Measurements from ENCODE around the gene EHMT1. TPM values are rescaled to one million over a fixed set of nuclear protein-coding genes. Genes with fewer than 3 reads are reported as not detected.

The EHMT1 gene
- total and polyA plus RNA-seq, 10 of the 15 experiments (the other 5 are each of a cell fraction or from before 2014, with no cell fraction given): 2.9 to 100 (median 48.1) TPM

GRCh38 chr9:137680444-137681358, 61.9 kb downstream of the EHMT1 start:
- intact Hi-C loops (cut with micrococcal nuclease; ENCODE audit: unreplicated experiment) (no loop called here), in situ Hi-C loops (cut with MboI) (no loop called here)
- Histone ChIP-seq H3K9me3 (replicated peaks; ENCODE audit: control insufficient read depth, insufficient read depth, low read length) (no peaks in the 10 kb centered on the region), H3K4me1 (ENCODE audit: control insufficient read depth, insufficient read depth, low read length) (peaks cover 40% of the 10 kb centered on the region), H4K20me1 (ENCODE audit: control insufficient read depth, insufficient read depth) (no peaks in the 10 kb centered on the region), H3K4me2 (ENCODE audit: control insufficient read depth, insufficient read depth) (no peak overlapping the region), H3K36me3 (ENCODE audit: control insufficient read depth in 2 of 2, insufficient read depth in 2 of 2, low read length in 1 of 2) (peaks cover 3 to 5% of the 10 kb centered on the region in 2 experiments; a peak in 2 of 4 replicates), H3K9ac (ENCODE audit: control insufficient read depth, insufficient read depth, low read length) (no peak overlapping the region), H2AFZ (ENCODE audit: control insufficient read depth, low read depth, low read length) (no peak overlapping the region), H3K27ac (ENCODE audit: control insufficient read depth, insufficient read depth) (peak overlapping the region; percentile 64; the same call in 1 of the 2 replicates), H3K4me3 (no peak overlapping the region), H3K27me3 (replicated peaks in 1 of 2; ENCODE audit: control insufficient read depth in 2 of 2, insufficient read depth in 2 of 2, low read length in 1 of 2) (no peaks in the 10 kb centered on the region), H3K79me2 (ENCODE audit: control insufficient read depth, insufficient read depth, low read length) (peaks cover 64% of the 10 kb centered on the region)
- FAIRE-seq (no peak), DNase-seq (ENCODE audit: low read depth, low spot score) (no peak), ATAC-seq (no peak)
- POLR2A ChIA-PET: interaction anchor here (0.6 kb wide), 1 partner anchor 335 kb away, joined by 3 read pairs; no protein-coding TSS in a partner anchor
- CTCF ChIA-PET: interaction anchor here (0.7 to 2.9 kb wide), 4 partner anchors 7 to 146 kb away, joined by 3 to 16 read pairs (median 4); no protein-coding TSS in a partner anchor
- SMC1A ChIA-PET (ENCODE audit: uncharacterized antibody, unreplicated experiment): interaction anchor here (0.9 to 1.3 kb wide), 3 partner anchors 25 to 78 kb away, joined by 3 to 5 read pairs (median 4); no protein-coding TSS in a partner anchor
- BruUV-seq (replicated peaks): no TSS peak
- RAD21 ChIA-PET (ENCODE audit: unreplicated experiment): interaction anchor here (1.1 to 1.4 kb wide), 3 partner anchors 8 to 128 kb away, joined by 4 to 6 read pairs (median 4); no protein-coding TSS in a partner anchor
- WGBS (ENCODE audit: insufficient coverage, insufficient replicate concordance, low lambda C conversion rate, missing lambda C conversion rate): 92% methylated on average over 18 of the region's 18 CpGs
- no peak for TF ChIP-seq CREB1 (IDR thresholded peaks at IDR 0.05; ENCODE audit: low read depth)
- TF ChIP-seq TBL1XR1 (IDR thresholded peaks at IDR 0.05; ENCODE audit: low read depth, low read length): no peak
- peak; percentile 36 for TF ChIP-seq MEF2B (IDR thresholded peaks at IDR 0.05; ENCODE audit: partially characterized antibody, poor library complexity, severe bottlenecking)
- no peak for TF ChIP-seq TARDBP (IDR thresholded peaks at IDR 0.05; ENCODE audit: borderline replicate concordance)

Measured in GM12878 (cell line).